ENCODE measurements around the gene COG2. TPM values are rescaled to one million over a fixed set of nuclear protein-coding genes. Genes with fewer than 3 reads are reported as not detected.

The COG2 gene
- polyA plus RNA-seq, 1 donor (not counting 4 experiments of a cell fraction or from before 2014, with no cell fraction given) = 18.6 TPM

DNA sequence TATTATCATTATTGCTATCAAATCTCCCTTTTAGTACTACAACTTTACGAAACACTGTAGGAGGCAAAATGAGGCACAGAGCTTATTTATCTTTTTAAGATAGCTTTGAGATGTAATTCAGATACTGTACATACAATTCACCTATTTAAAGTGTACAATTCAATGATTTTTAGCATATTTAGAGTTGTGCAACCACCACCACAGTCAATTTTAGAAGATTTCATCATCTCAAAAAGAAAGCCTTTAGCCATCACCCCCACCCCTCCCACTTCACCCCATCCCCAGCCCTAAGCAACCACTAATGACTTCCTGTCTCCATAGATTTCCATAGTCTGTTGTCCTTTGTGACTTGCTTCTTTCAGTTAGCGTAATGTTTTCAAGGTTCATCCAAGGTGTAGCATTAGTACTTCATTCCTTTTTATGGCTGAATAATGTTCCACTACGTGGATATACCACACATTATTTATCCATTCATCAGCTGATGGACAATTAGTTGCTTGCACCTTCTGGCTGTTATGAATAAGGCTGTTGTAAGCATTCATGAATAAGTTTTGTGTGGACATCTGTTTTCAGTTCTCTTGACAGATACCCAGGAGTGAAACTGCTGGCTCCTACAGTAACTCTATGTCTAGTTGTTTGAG lies 95.5 kb downstream of the COG2 start:
- no peak overlapping the region for H3K4me2 ChIP-seq (ENCODE audit: control insufficient read depth, extremely low read depth, insufficient read depth, low read depth, low read length)
- no peaks in the 10 kb centered on the region for H3K36me3 ChIP-seq (ENCODE audit: control insufficient read depth in 2 of 2, extremely low read depth in 1 of 2, insufficient read depth in 2 of 2, low read length in 2 of 2)
- H3K4me3 ChIP-seq (ENCODE audit: control insufficient read depth in 2 of 3, extremely low read depth in 1 of 3, insufficient read depth in 2 of 3, low read depth in 1 of 3, low read length in 3 of 3) = no peak overlapping the region
- H3K9me3 ChIP-seq (ENCODE audit: control insufficient read depth, low read depth, low read length) = no peaks in the 10 kb centered on the region
- H3K79me2 ChIP-seq (ENCODE audit: control insufficient read depth, insufficient read depth, low read length) = no peaks in the 10 kb centered on the region
- TF ChIP-seq, protein P1, sequence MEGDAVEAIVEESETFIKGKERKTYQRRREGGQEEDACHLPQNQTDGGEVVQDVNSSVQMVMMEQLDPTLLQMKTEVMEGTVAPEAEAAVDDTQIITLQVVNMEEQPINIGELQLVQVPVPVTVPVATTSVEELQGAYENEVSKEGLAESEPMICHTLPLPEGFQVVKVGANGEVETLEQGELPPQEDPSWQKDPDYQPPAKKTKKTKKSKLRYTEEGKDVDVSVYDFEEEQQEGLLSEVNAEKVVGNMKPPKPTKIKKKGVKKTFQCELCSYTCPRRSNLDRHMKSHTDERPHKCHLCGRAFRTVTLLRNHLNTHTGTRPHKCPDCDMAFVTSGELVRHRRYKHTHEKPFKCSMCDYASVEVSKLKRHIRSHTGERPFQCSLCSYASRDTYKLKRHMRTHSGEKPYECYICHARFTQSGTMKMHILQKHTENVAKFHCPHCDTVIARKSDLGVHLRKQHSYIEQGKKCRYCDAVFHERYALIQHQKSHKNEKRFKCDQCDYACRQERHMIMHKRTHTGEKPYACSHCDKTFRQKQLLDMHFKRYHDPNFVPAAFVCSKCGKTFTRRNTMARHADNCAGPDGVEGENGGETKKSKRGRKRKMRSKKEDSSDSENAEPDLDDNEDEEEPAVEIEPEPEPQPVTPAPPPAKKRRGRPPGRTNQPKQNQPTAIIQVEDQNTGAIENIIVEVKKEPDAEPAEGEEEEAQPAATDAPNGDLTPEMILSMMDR (optimal IDR thresholded peaks at IDR 0.05 in 1 of 3, IDR thresholded peaks at IDR 0.05 in 1 of 3, conservative IDR thresholded peaks at IDR 0.05 in 1 of 3; ENCODE audit: extremely low read depth in 1 of 3, insufficient read depth in 2 of 3, low read length in 3 of 3) = no peak
- no peak for TF ChIP-seq EZH2 (IDR thresholded peaks at IDR 0.05; ENCODE audit: low read length)
- H2AFZ ChIP-seq (ENCODE audit: control insufficient read depth, low read length) = no peak overlapping the region
- H3K27me3 ChIP-seq (ENCODE audit: control insufficient read depth, extremely low read depth, insufficient read depth, low read length) = no peaks in the 10 kb centered on the region
- DNase-seq (ENCODE audit: low read depth, low spot score) = no peak
- H4K20me1 ChIP-seq (ENCODE audit: control insufficient read depth, extremely low read depth, insufficient read depth, low read length) = no peaks in the 10 kb centered on the region
- no peak overlapping the region for H3K27ac ChIP-seq (ENCODE audit: control insufficient read depth, insufficient read depth, low read length)
- H3K9ac ChIP-seq (ENCODE audit: control insufficient read depth, extremely low read depth, insufficient read depth, low read length) = no peak overlapping the region
- no peaks in the 10 kb centered on the region for H3K9me1 ChIP-seq (ENCODE audit: control insufficient read depth, extremely low read depth, insufficient read depth, low read length)
- dilution Hi-C loops (cut with MboI; ENCODE audit: extremely low pct_ligation_motif_present, low sequenced_read_pairs) = no loop called here
- FAIRE-seq = no peak
- no peaks in the 10 kb centered on the region for H3K4me1 ChIP-seq (ENCODE audit: control insufficient read depth, extremely low read depth, insufficient read depth, low read length)

DNA sequence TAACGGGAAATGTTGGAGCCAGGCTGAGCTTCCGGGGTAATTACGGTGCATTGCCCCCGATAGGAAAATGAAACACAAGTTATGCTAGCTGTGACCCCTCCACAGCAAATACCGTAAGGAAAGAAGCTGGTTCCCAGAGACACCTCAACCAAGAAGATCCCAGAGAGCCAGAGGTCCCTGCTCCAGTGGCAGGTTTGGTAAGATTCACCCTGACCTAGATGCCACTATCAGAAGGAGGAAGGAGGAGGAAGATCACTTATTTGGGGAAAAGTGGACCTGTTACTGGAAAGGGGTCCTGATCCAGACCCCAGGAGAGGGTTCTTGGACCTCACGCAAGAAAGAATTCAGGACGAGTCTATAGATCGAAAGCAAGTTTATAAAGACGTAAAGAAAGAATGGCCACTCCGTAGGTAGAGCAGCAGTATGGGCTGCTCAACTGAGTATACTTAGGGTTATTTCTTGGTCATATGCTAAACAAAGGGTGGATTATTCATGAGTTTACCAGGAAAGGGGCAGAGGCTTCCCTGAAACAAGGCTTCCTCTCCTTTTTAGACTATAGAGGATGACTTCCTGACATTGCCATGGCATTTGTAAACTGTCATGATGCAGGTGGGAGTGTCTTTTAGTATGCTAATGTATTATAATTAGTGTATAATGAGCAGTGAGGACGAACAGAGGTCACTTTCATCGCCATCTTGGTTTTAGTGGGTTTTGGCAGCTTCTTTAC lies 97.4 kb downstream of the COG2 start:
- Histone ChIP-seq H3K27me3 (ENCODE audit: control insufficient read depth, extremely low read depth, insufficient read depth, low read length) (no peaks in the 10 kb centered on the region), H2AFZ (ENCODE audit: control insufficient read depth, low read length) (no peak overlapping the region), H3K9me1 (ENCODE audit: control insufficient read depth, extremely low read depth, insufficient read depth, low read length) (no peaks in the 10 kb centered on the region), H4K20me1 (ENCODE audit: control insufficient read depth, extremely low read depth, insufficient read depth, low read length) (no peaks in the 10 kb centered on the region), H3K4me1 (ENCODE audit: control insufficient read depth, extremely low read depth, insufficient read depth, low read length) (no peaks in the 10 kb centered on the region), H3K4me3 (ENCODE audit: control insufficient read depth in 2 of 3, extremely low read depth in 1 of 3, insufficient read depth in 2 of 3, low read depth in 1 of 3, low read length in 3 of 3) (no peak overlapping the region), H3K9me3 (ENCODE audit: control insufficient read depth, low read depth, low read length) (no peaks in the 10 kb centered on the region), H3K27ac (ENCODE audit: control insufficient read depth, insufficient read depth, low read length) (no peak overlapping the region), H3K4me2 (ENCODE audit: control insufficient read depth, extremely low read depth, insufficient read depth, low read depth, low read length) (no peak overlapping the region), H3K36me3 (ENCODE audit: control insufficient read depth in 2 of 2, extremely low read depth in 1 of 2, insufficient read depth in 2 of 2, low read length in 2 of 2) (no peaks in the 10 kb centered on the region), H3K79me2 (ENCODE audit: control insufficient read depth, insufficient read depth, low read length) (no peaks in the 10 kb centered on the region), H3K9ac (ENCODE audit: control insufficient read depth, extremely low read depth, insufficient read depth, low read length) (no peak overlapping the region)
- FAIRE-seq (no peak), DNase-seq (ENCODE audit: low read depth, low spot score) (no peak)
- dilution Hi-C loops (cut with MboI; ENCODE audit: extremely low pct_ligation_motif_present, low sequenced_read_pairs) = no loop called here
- TF ChIP-seq, protein P1 (optimal IDR thresholded peaks at IDR 0.05 in 1 of 3, IDR thresholded peaks at IDR 0.05 in 1 of 3, conservative IDR thresholded peaks at IDR 0.05 in 1 of 3; ENCODE audit: extremely low read depth in 1 of 3, insufficient read depth in 2 of 3, low read length in 3 of 3) = no peak
- no peak for TF ChIP-seq EZH2 (IDR thresholded peaks at IDR 0.05; ENCODE audit: low read length)

Other genes with a start within 250 kb of the COG2 start
- 0.28 to 2.1 TPM (median 0.31 TPM) in 3 replicates for gene PGBD5, start 216.1 kb upstream of the COG2 start, polyA plus RNA-seq
- gene AGT, start 71.6 kb downstream of the COG2 start, polyA plus RNA-seq = not detected in 3 replicates
- gene CAPN9, start 104.9 kb downstream of the COG2 start, polyA plus RNA-seq = not detected in 3 replicates
- gene C1orf198, start 226.0 kb downstream of the COG2 start, polyA plus RNA-seq = 6.8 to 9.6 TPM (median 8.1 TPM) in 3 replicates

Data from keratinocyte (primary cell).